A549 (cell line): ENCODE data around the gene CEP128. TPM values are rescaled to one million over a fixed set of nuclear protein-coding genes. Genes with fewer than 3 reads are reported as not detected.

Experiments
- ATAC-seq, 2 experiments: fragments of 200-7000 bp in 1 of 2; fragments of >200 bp in 1 of 2; cut with Nextera tagmentation in 1 of 2; cut with Tn5 transposase in 1 of 2; 3 replicates each; pipeline versions ENCODE4 v1.8.0 to v1.9.1; 2018 to 2020; ENCODE audit warnings: mild to moderate bottlenecking in 1 of 2, moderate library complexity in 1 of 2
- CTCF ChIA-PET: fragments of 300-600 bp; sonication (Branson Sonifier 250); formaldehyde crosslinking; extraction: SDS; loops from one replicate; lab custom pipeline; 2021; ENCODE audit warnings: antibody characterized with exemption, inconsistent platforms; lab: Yijun Ruan, JAX
- POLR2A ChIA-PET: fragments of 350-600 bp; formaldehyde crosslinking; extraction: SDS; loops from one replicate; lab custom pipeline; 2021; ENCODE audit warnings: antibody characterized with exemption, inconsistent platforms; lab: Yijun Ruan, JAX
- DNase-seq, 2 experiments: peaks; one replicate each; pipeline versions ENCODE4 v3.0.0 to v3.0.0-alpha.2; 2011 to 2016; ENCODE audit warnings: low read depth in 1 of 2, low spot score in 1 of 2
- FAIRE-seq: peaks from 2 replicates; lab custom pipeline; 2011; peaks lifted over from hg19 to GRCh38; lab: Jason Lieb, UNC
- H3K27ac ChIP-seq, 2 experiments: fragments of >200 bp; sonication (Bioruptor Twin); formaldehyde crosslinking; 3 replicates each; pipeline ENCODE4 v1.5.1; 2016 to 2017
- H3K4me1 ChIP-seq: fragments of >200 bp; sonication (Bioruptor Twin); formaldehyde crosslinking; 3 replicates; pipeline ENCODE4 v1.6.1; 2016
- H3K4me2 ChIP-seq: fragments of >200 bp; sonication (Bioruptor Twin); formaldehyde crosslinking; 3 replicates; pipeline ENCODE4 v1.6.1; 2016
- H3K4me3 ChIP-seq: fragments of >200 bp; sonication (Bioruptor Twin); formaldehyde crosslinking; 3 replicates; pipeline ENCODE4 v1.5.1; 2016
- H3K9me3 ChIP-seq: fragments of >200 bp; sonication (Bioruptor Twin); formaldehyde crosslinking; 3 replicates; pipeline ENCODE4 v1.6.1; 2016
- CBX8 ChIP-seq: fragments of 200-600 bp; sonication (generic); IDR thresholded peaks from 2 replicates; pipeline ENCODE4 v1.6.1; 2016
- CEBPB ChIP-seq, 2 experiments: fragments of >200 bp in 1 of 2; sonication (Bioruptor Twin) in 1 of 2; formaldehyde crosslinking in 1 of 2; IDR thresholded peaks; 2 replicates each; pipeline ENCODE4 v1.6.1; 2012 to 2016
- CTCF ChIP-seq: fragments of >200 bp; sonication (Bioruptor Twin); formaldehyde crosslinking; IDR thresholded peaks from 3 replicates; pipeline ENCODE4 v1.5.1; 2016
- EHMT2 ChIP-seq: fragments of 200-600 bp; sonication (generic); IDR thresholded peaks from 2 replicates; pipeline ENCODE4 v1.6.1; 2016; ENCODE audit warnings: antibody characterized with exemption, low read depth, mild to moderate bottlenecking, moderate library complexity
- EP300 ChIP-seq, 2 experiments: fragments of >200 bp; sonication (Bioruptor Twin); formaldehyde crosslinking; IDR thresholded peaks; 2 replicates in 1 of 2; 3 replicates in 1 of 2; pipeline ENCODE4 v1.6.1; 2016 to 2017
- FOXS1 ChIP-seq: fragments of 250-450 bp; sonication (Bioruptor Pico); IDR thresholded peaks from 2 replicates; pipeline ENCODE4 v1.5.0; 2020; ENCODE audit warnings: mild to moderate bottlenecking, moderate library complexity
- GATA3 ChIP-seq: IDR thresholded peaks from 2 replicates; pipeline ENCODE4 v1.6.1; 2012; ENCODE audit warnings: borderline replicate concordance
- HDAC2 ChIP-seq: fragments of 200-600 bp; sonication (generic); IDR thresholded peaks from 2 replicates; pipeline ENCODE4 v1.6.1; 2016
- HEYL ChIP-seq: fragments of 250-450 bp; sonication (Bioruptor Pico); IDR thresholded peaks from 2 replicates; pipeline ENCODE4 v1.8.0; 2021; ENCODE audit warnings: mild to moderate bottlenecking, moderate library complexity
- JUNB ChIP-seq: fragments of >200 bp; sonication (Bioruptor Twin); formaldehyde crosslinking; IDR thresholded peaks from 2 replicates; pipeline ENCODE4 v1.6.1; 2016
- KDM1A ChIP-seq: fragments of 200-600 bp; sonication (generic); IDR thresholded peaks from 2 replicates; pipeline ENCODE4 v1.6.1; 2016; ENCODE audit warnings: low read depth, mild to moderate bottlenecking
- MAFK ChIP-seq: fragments of 450-650 bp; IDR thresholded peaks from 2 replicates; pipeline ENCODE4 v1.6.1; 2014; ENCODE audit not compliant: partially characterized antibody
- MAX ChIP-seq: IDR thresholded peaks from 2 replicates; pipeline ENCODE4 v1.6.1; 2012
- NFE2L2 ChIP-seq: fragments of 150-350 bp; conservative IDR thresholded peaks from 2 replicates; pipeline ENCODE4 v1.6.1; 2014; ENCODE audit warnings: low read length
- NR3C1 ChIP-seq: fragments of >200 bp; sonication (Bioruptor Twin); formaldehyde crosslinking; IDR thresholded peaks from 3 replicates; pipeline ENCODE4 v1.6.1; 2017
- PBX3 ChIP-seq: IDR thresholded peaks from 2 replicates; pipeline ENCODE4 v1.6.1; 2012
- RAD21 ChIP-seq, 2 experiments: fragments of >200 bp in 1 of 2; sonication (Bioruptor Twin) in 1 of 2; formaldehyde crosslinking in 1 of 2; IDR thresholded peaks in 1 of 2; conservative IDR thresholded peaks in 1 of 2; 2 replicates in 1 of 2; 3 replicates in 1 of 2; pipeline ENCODE4 v1.6.1; 2012 to 2018; ENCODE audit warnings: inconsistent platforms in 1 of 2
- RARB ChIP-seq: fragments of 250-450 bp; sonication (Bioruptor Pico); IDR thresholded peaks from 2 replicates; pipeline ENCODE4 v1.8.0; 2021; ENCODE audit warnings: mild to moderate bottlenecking, moderate library complexity
- RCOR1 ChIP-seq: fragments of 150-350 bp; IDR thresholded peaks from 2 replicates; pipeline ENCODE4 v1.6.1; 2014; ENCODE audit warnings: antibody characterized with exemption, low read length, low read depth
- RFX5 ChIP-seq: fragments of 450-650 bp; IDR thresholded peaks from 2 replicates; pipeline ENCODE4 v1.7.1; 2014; ENCODE audit warnings: antibody characterized with exemption, mild to moderate bottlenecking, moderate library complexity
- RNF2 ChIP-seq: fragments of 200-600 bp; sonication (generic); IDR thresholded peaks from 2 replicates; pipeline ENCODE4 v1.6.1; 2016; ENCODE audit warnings: low read depth, mild to moderate bottlenecking, antibody characterized with exemption, moderate library complexity, borderline replicate concordance
- SREBF2 ChIP-seq: fragments of 450-650 bp; IDR thresholded peaks from 2 replicates; pipeline ENCODE4 v1.6.1; 2014; ENCODE audit warnings: mild to moderate bottlenecking, moderate library complexity
- TP53 ChIP-seq: fragments of 250-450 bp; sonication (Bioruptor Pico); IDR thresholded peaks from 2 replicates; pipeline ENCODE4 v1.5.0; 2021; ENCODE audit warnings: mild to moderate bottlenecking, moderate library complexity
- ZFP36 ChIP-seq: fragments of 450-650 bp; IDR thresholded peaks from 2 replicates; pipeline ENCODE4 v1.6.1; 2014; ENCODE audit warnings: borderline replicate concordance; ENCODE audit not compliant: partially characterized antibody
- WGBS: methylation state at CpG from one replicate; pipeline ENCODE4 v1.1.6; 2017; ENCODE audit errors: missing lambda C conversion rate; 5-methylcytosine and 5-hydroxymethylcytosine counted together
- polyA plus RNA-seq, 4 experiments: library from polyadenylated mRNA; depleted of rRNA in 3 of 4; stranded (reverse); fragments of >200 nt; fragmentation: RNase III in 1 of 4; extraction: RNeasy Plus Mini Kit Qiagen cat#74134 plus additional on column Dnase treatment in 1 of 4; gene quantifications; 2 replicates in 3 of 4; 3 replicates in 1 of 4; pipeline ENCODE4 v1.2.3, GENCODE V29; 2011 to 2017
- TF ChIP-seq, protein P1 (sequence below): fragments of 200-600 bp; sonication (generic); IDR thresholded peaks from 2 replicates; pipeline ENCODE4 v1.6.1; 2016; ENCODE audit warnings: antibody characterized with exemption, mild to moderate bottlenecking, moderate library complexity
- TF ChIP-seq, protein P2 (sequence below): fragments of 450-650 bp; IDR thresholded peaks from 2 replicates; pipeline ENCODE4 v1.6.1; 2014; ENCODE audit warnings: antibody characterized with exemption
- TF ChIP-seq, protein P3 (sequence below): fragments of 150-350 bp; IDR thresholded peaks from 2 replicates; pipeline ENCODE4 v1.6.1; 2014; ENCODE audit warnings: low read depth, mild to moderate bottlenecking, low read length

The CEP128 gene
- polyA plus RNA-seq, 2 of the 4 experiments (the other 2 are of a cell fraction), result 5.8 to 7.0 TPM

GRCh38 chr14:80618751-80619329, 322.7 kb downstream of the CEP128 start:
- DNase-seq (no peak), FAIRE-seq (no peak), ATAC-seq (no peak)
- H3K9me3 ChIP-seq, result no peaks in the 10 kb centered on the region
- H3K4me3 ChIP-seq, result no peak overlapping the region
- TF ChIP-seq EP300 (IDR thresholded peaks at IDR 0.05) (no peak), PBX3 (no peak), SREBF2 (no peak), MAX (no peak), HDAC2 (no peak), RFX5 (no peak), NR3C1 (no peak), MAFK (no peak), EHMT2 (no peak), RAD21 (conservative IDR thresholded peaks at IDR 0.05 in 1 of 2, IDR thresholded peaks at IDR 0.05 in 1 of 2) (no peak), RARB (CRISPR knock-in tag) (no peak), CTCF (no peak), ZFP36 (no peak), GATA3 (no peak), RNF2 (no peak), NFE2L2 (no peak)
- TF ChIP-seq, protein P1, sequence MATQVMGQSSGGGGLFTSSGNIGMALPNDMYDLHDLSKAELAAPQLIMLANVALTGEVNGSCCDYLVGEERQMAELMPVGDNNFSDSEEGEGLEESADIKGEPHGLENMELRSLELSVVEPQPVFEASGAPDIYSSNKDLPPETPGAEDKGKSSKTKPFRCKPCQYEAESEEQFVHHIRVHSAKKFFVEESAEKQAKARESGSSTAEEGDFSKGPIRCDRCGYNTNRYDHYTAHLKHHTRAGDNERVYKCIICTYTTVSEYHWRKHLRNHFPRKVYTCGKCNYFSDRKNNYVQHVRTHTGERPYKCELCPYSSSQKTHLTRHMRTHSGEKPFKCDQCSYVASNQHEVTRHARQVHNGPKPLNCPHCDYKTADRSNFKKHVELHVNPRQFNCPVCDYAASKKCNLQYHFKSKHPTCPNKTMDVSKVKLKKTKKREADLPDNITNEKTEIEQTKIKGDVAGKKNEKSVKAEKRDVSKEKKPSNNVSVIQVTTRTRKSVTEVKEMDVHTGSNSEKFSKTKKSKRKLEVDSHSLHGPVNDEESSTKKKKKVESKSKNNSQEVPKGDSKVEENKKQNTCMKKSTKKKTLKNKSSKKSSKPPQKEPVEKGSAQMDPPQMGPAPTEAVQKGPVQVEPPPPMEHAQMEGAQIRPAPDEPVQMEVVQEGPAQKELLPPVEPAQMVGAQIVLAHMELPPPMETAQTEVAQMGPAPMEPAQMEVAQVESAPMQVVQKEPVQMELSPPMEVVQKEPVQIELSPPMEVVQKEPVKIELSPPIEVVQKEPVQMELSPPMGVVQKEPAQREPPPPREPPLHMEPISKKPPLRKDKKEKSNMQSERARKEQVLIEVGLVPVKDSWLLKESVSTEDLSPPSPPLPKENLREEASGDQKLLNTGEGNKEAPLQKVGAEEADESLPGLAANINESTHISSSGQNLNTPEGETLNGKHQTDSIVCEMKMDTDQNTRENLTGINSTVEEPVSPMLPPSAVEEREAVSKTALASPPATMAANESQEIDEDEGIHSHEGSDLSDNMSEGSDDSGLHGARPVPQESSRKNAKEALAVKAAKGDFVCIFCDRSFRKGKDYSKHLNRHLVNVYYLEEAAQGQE, result no peak
- TF ChIP-seq, protein P2, sequence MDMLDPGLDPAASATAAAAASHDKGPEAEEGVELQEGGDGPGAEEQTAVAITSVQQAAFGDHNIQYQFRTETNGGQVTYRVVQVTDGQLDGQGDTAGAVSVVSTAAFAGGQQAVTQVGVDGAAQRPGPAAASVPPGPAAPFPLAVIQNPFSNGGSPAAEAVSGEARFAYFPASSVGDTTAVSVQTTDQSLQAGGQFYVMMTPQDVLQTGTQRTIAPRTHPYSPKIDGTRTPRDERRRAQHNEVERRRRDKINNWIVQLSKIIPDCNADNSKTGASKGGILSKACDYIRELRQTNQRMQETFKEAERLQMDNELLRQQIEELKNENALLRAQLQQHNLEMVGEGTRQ, result no peak
- H3K27ac ChIP-seq, result no peak overlapping the region
- ChIA-PET CTCF (no interaction called here), POLR2A (no interaction called here)
- H3K4me1 ChIP-seq, result peaks cover 8% of the 10 kb centered on the region; the same call in 2 of the 3 replicates
- WGBS, result 93% methylated on average over 4 of the region's 4 CpGs
- no peak overlapping the region for H3K4me2 ChIP-seq

GRCh38 chr14:80615831-80616230, 325.7 kb downstream of the CEP128 start:
- Histone ChIP-seq H3K4me2 (no peak overlapping the region), H3K27ac (no peak overlapping the region), H3K4me1 (no peaks in the 10 kb centered on the region; the same call in 2 of the 3 replicates), H3K9me3 (no peaks in the 10 kb centered on the region), H3K4me3 (no peak overlapping the region)
- TF ChIP-seq JUNB (no peak), CBX8 (no peak), HEYL (CRISPR knock-in tag) (no peak), FOXS1 (CRISPR knock-in tag) (no peak), KDM1A (no peak), CEBPB (IDR thresholded peaks at IDR 0.05) (no peak), RCOR1 (no peak), TP53 (no peak), EHMT2 (no peak)
- TF ChIP-seq, protein P3, sequence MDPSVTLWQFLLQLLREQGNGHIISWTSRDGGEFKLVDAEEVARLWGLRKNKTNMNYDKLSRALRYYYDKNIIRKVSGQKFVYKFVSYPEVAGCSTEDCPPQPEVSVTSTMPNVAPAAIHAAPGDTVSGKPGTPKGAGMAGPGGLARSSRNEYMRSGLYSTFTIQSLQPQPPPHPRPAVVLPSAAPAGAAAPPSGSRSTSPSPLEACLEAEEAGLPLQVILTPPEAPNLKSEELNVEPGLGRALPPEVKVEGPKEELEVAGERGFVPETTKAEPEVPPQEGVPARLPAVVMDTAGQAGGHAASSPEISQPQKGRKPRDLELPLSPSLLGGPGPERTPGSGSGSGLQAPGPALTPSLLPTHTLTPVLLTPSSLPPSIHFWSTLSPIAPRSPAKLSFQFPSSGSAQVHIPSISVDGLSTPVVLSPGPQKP, result no peak
- DNase-seq, result no peak
- no peak for ATAC-seq
- no peak for FAIRE-seq
- 92% methylated on average over 4 of the region's 4 CpGs for WGBS
- POLR2A ChIA-PET, result no interaction called here
- CTCF ChIA-PET, result no interaction called here
